C1 segment of cervical spinal cord (tissue), 14 donors: ENCODE results near the gene SYNGAP1.
A peak's percentile ranks its signal among the peaks of the same experiment; 100 is the strongest.
"Not testable (repeated sequence)": the region's sequence is repeated elsewhere in the genome, so short reads cannot be mapped to it uniquely, and the experiment has no call there.

Source experiments
- DNase-seq, 14 donors: peaks; one replicate each; lab custom pipeline; 2025; lab: John Stamatoyannopoulos, UW

Gene SYNGAP1

DNA sequence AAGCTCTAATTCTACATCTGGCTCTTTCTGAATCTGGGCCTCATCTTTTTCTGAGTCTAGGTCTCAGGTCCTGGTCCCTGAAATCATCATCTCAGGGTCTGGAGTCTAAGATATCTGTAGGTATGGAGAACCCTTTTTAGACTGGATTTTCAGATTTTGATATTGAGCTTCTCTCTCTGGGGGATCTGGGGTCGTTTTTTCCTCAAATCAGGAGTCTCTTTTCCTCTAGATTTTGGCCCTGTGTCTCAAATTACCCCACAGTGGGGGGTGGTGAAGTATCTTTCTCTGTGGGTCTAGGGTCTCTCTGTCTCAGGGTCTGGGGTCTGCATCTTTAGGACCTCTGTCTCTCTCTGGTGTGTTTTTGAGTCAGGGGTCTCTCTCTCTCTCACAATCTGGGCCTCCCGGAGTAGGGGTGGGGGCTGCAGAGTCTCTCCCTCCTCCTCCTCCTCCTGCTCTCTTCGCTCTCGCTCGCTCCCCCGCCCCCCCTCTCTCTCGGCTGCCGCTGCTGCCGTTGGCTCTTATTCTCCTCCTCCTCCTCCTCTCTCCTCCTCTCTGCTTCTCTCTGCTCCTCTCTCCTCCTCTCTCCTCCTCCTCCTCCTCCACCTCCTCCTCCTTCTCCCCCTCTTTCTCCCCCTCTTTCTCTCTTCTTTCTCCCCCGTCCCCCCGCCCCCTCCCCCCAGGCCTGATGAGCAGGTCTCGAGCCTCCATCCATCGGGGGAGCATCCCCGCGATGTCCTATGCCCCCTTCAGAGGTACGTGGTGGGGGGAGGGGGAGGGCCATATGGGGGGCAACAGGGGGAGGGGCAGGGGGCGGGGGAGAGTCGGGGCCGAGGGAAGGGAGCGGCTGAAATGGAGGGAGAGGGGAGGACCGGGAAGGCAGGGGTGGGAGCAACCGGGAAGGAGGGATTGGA lies at the start of gene SYNGAP1:
Gene SYNGAP1, plus strand, starts transcription at position 486 of the 911 bp plus-strand sequence. Its CDS starts 200 bp downstream, at position 686.
- DNase-seq = peak in 5 of 14 donors; percentile 9 to 61 (median 34)

DNA sequence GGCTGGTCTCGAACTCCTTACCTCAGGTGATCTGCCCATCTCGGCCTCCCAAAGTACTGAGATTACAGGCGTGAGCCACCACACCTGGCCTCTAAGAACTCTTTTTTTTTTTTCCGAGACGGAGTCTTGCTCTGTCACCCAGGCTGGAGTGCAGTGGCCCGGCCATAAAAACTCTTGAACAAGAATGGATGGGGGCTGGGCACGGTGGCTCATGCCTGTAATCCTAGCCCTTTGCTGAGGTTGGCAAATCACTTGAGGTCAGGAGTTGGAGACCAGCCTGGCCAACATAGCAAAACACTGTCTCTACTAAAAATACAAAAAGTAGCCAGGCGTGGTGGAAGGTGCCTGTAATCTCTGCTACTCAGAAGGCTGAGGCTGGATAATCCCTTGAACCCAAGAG lies 48.0 kb upstream of the SYNGAP1 start:
- DNase-seq = not testable (repeated sequence)

GRCh38 chr6:33372526-33373123 lies 47.2 kb upstream of the SYNGAP1 start:
- DNase-seq = no peak

DNA sequence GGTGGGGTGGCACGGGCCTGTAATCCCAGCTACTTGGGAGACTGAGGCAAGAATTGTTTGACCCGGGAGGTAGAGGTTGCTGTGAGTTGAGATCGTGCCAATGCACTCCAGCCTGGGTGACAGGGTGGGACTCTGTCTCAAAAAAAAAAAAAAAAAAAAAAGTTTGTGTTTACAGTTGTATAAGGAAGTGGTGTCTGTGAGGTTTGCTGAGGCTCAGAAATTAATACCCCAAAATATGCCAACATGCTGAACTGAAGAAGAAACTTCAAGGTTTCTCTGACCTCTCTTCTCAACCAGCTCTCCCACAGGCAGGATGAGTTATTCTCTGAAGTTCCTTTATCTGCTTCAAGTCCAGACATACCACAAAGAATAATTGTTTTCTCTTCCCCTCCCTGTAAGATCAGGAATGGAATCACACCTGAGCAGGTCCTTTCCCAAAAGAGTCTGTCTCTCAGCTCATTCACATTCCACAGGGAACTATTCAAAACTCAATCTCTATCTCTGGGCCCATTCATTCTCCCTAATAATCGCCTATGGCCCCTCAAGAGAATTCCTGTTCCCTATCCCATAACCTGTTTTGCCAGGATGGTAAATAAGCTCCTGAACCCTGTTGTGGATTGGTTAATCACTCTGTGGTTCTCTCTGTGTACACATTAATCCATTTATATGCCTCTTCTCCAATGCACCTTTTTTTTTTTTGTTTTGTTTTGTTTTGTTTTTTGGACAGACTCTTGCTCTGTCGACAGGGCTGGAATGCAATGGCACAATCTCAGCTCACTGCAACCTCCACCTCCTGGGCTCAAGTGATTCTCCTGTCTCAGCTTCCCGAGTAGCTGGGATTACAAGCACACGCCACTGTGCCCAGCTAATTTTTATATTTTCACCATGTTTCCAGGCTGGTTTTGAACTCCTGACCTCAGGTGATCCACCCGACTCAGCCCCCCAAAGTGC lies 45.6 kb upstream of the SYNGAP1 start:
- DNase-seq = no peak

GRCh38 chr6:33375143-33375671 lies 44.7 kb upstream of the SYNGAP1 start:
- DNase-seq = peak in 2 of 14 donors; percentile 1

GRCh38 chr6:33377171-33377570 lies 42.7 kb upstream of the SYNGAP1 start:
- DNase-seq = no peak

- not testable (repeated sequence) for DNase-seq
Observed at GRCh38 chr6:33379184-33379583, 40.7 kb upstream of the SYNGAP1 start.

GRCh38 chr6:33380272-33380981 lies 39.4 kb upstream of the SYNGAP1 start:
- no peak for DNase-seq

DNA sequence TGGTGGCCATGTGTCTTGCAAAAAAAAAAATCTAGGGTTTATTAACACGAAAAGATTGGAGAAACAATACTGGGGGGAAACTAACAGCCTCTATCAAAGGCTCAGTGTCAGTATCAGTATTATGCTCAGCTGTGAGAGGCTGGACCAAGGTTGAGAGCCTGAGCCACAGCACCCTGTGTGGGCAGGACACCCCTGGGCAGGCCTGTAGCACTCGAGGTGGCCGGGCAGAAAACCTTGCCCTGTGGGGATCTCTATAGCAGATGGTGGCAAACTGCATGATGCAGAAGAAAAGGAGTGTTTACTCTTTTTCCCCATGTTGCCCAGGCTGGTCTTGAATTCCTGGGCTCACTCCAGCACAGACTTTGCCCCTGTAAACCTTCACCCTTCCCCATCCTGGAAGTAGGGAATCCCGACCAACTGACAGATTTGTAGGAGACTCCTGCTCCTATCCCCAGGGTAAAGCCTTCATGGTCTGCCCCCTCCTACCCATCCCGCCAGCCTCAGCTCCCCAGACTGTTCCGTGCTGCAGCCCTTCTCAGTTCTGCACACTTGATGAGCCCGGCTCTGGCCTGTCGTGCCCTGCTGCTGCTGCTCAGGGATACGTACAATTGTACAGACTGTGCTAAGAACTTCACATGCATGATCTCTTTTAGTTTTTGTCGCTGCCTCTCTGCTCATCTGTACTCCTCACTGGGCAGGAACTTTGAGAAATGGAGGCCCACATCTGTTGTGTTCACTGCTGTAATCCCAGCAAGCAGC lies 36.3 kb upstream of the SYNGAP1 start:
- DNase-seq = no peak

GRCh38 chr6:33384581-33385020 lies 35.3 kb upstream of the SYNGAP1 start:
- DNase-seq = no peak

DNA sequence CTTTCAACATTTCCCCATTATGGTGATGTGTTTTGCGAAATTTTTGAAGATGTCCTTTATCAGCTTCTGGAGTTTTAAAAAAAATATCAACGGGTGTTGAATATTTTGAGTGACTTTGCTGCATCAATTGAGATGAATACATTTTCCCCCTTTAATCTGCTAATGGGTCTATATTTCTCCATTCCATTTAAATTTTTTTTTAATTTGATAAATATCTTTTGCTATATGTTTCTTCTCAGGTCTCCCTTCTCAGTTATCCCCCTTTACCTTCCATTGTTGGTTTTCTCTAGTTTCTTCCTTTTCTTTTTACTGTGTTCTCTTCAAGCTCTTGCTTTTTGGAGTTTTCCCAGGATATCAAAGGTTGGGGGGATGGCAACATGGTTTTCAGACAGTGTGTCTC lies 29.7 kb upstream of the SYNGAP1 start:
- DNase-seq = no peak

DNA sequence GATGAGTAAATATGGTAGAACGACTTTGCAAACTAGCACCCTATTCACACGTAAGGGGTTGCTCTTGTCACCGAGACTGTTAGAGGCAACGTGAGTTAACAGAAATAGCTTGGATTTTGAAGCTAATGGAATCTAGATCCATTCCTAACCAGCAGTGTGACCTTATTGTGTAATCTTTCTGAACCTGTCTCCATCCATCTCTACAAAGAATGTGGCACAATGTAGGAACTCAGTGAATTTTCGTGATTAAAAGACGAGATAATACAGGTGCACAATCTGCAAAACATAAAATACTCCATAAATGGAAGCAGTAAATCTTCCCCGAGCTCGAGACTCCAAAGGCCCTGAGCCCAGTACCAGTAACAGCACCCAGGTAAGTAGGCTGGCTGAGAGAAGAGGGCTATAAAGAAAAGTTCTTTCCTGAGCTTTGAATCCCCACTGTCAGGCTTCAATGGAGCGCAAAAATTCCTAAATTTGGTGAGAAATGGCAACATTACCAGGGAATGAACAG lies 29.0 kb upstream of the SYNGAP1 start:
- DNase-seq = no peak

- DNase-seq = peak; percentile 97 to 100 (median 98)
Observed at GRCh38 chr6:33391278-33391921, 28.5 kb upstream of the SYNGAP1 start, which contains the start of gene KIFC1. KIFC1 (plus strand) TSS chr6:33391823; CDS start chr6:33391986, 163 bp downstream.

GRCh38 chr6:33391922-33392594 lies 27.8 kb upstream of the SYNGAP1 start:
- DNase-seq = peak in 1 of 14 donors; percentile 60

GRCh38 chr6:33392595-33392948 lies 27.3 kb upstream of the SYNGAP1 start:
- DNase-seq = no peak

DNA sequence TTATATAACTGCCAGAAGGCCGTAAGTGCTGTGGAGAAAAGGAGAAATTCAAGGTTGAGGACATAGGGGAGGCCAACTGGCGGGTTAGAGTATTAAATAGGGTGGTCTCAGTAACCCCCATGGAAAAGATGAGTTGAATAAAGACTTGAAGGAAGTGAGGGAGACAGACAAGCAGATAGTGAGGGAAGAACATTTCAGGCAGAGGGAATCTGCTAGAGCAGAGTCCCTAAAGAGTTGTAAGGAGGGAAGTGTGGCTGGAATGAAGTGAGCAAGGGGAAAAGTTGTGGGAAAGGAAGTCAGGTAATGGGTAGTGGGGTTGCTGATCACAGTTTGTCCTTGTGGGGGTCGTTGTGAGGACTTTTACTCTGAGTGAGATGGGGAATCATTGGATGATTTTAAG lies 26.9 kb upstream of the SYNGAP1 start:
- DNase-seq = no peak

DNA sequence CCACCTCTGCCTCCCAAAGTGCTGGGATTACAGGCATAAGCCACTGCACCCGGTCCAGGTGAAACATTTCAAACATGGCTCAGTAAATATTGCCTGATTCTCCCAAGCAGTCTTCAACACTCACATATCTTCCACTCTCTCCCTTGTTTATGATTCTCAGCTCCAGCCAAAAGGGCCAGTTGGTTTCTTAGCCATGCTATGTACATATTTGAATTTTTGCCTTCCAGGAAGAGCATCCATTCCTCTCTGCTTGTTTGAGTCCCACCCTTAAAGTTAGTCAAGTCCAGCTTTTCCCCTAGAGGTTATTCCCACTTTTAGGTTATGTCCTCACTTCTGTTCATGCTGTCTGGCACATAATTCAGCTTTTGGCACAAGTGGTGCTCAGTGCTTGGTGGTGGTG lies 22.3 kb upstream of the SYNGAP1 start:
- DNase-seq = no peak

- DNase-seq = not testable (repeated sequence)
Observed at GRCh38 chr6:33398601-33399000, 21.3 kb upstream of the SYNGAP1 start.

- DNase-seq = not testable (repeated sequence)
Observed at GRCh38 chr6:33399881-33400280, 20.0 kb upstream of the SYNGAP1 start.
